HepG2 (cell line): ENCODE results near the gene CATSPERE. TPM values are rescaled to one million over a fixed set of nuclear protein-coding genes. Genes with fewer than 3 reads are reported as not detected.

ENCODE experiments used
- ATAC-seq: fragments of 200-7000 bp; cut with Tn5 transposase; 3 replicates; pipeline ENCODE4 v1.9.1; 2020; ENCODE audit warnings: mild to moderate bottlenecking, moderate library complexity
- BruUV-seq: library from RNA; stranded (reverse); fragments of 400-500 nt; replicated peaks from 2 replicates; lab custom pipeline; 2021; lab: Mats Ljungman, UMichigan
- CTCF ChIA-PET: fragments of 300-600 bp; formaldehyde crosslinking; extraction: SDS; loops from one replicate; lab custom pipeline; 2021; ENCODE audit warnings: low total read pairs, inconsistent platforms, low intra/inter-chr PET ratio; lab: Yijun Ruan, JAX
- POLR2A ChIA-PET: fragments of 350-600 bp; sonication (Branson Sonifier 250); formaldehyde crosslinking; loops from one replicate; lab custom pipeline; 2020; ENCODE audit warnings: antibody characterized with exemption, inconsistent platforms; lab: Yijun Ruan, JAX
- DNase-seq: peaks from one replicate; pipeline ENCODE4 v3.0.0-alpha.2; 2015; ENCODE audit warnings: low spot score
- FAIRE-seq: peaks from 3 replicates; lab custom pipeline; 2011; peaks lifted over from hg19 to GRCh38; lab: Jason Lieb, UNC
- H2AFZ ChIP-seq: one replicate; pipeline ENCODE4 v1.6.1; 2011; ENCODE audit warnings: low read length, inconsistent platforms
- H3K27ac ChIP-seq: fragments of 300-600 bp; 3 replicates; pipeline ENCODE4 v1.8.0; 2011; ENCODE audit warnings: mixed run types, mild to moderate bottlenecking, mixed read lengths, low read length, inconsistent platforms; ENCODE audit not compliant: insufficient read depth; ENCODE audit errors: extremely low read length
- H3K27me3 ChIP-seq, 2 experiments: fragments of 200-600 bp in 1 of 2; 2 replicates in 1 of 2; 3 replicates in 1 of 2; pipeline versions ENCODE4 v1.6.0 to v1.8.0; 2011; ENCODE audit warnings: low read length in 2 of 2, mild to moderate bottlenecking in 2 of 2, moderate library complexity in 2 of 2, inconsistent platforms in 1 of 2; ENCODE audit not compliant: insufficient read depth in 2 of 2, control insufficient read depth in 1 of 2
- H3K36me3 ChIP-seq, 2 experiments: fragments of 200-600 bp in 1 of 2; replicated peaks in 1 of 2; 2 replicates in 1 of 2; 3 replicates in 1 of 2; pipeline versions ENCODE4 v1.5.1 to v1.8.0; 2011; ENCODE audit warnings: low read length in 2 of 2, inconsistent platforms in 1 of 2; ENCODE audit not compliant: insufficient read depth in 2 of 2, control insufficient read depth in 1 of 2
- H3K4me1 ChIP-seq: 2 replicates; pipeline ENCODE4 v1.5.1; 2012; ENCODE audit warnings: low read length, inconsistent platforms; ENCODE audit not compliant: insufficient read depth
- H3K4me2 ChIP-seq: 2 replicates; pipeline ENCODE4 v1.6.0; 2011; ENCODE audit warnings: low read depth, low read length, inconsistent platforms
- H3K4me3 ChIP-seq, 3 experiments: fragments of 200-600 bp in 1 of 3; sonication (generic), shearing (Covaris generic) in 1 of 3; replicated peaks in 1 of 3; 2 replicates each; pipeline ENCODE4 v1.5.1; 2011 to 2016; ENCODE audit warnings: low read length in 3 of 3, inconsistent platforms in 2 of 3, low read depth in 2 of 3, mild to moderate bottlenecking in 2 of 3, control low read depth in 1 of 3, mixed read lengths in 1 of 3; ENCODE audit not compliant: insufficient read depth in 1 of 3
- H3K79me2 ChIP-seq: one replicate; pipeline ENCODE4 v1.6.1; 2011; ENCODE audit warnings: low read length, inconsistent platforms; ENCODE audit not compliant: insufficient read depth
- H3K9ac ChIP-seq: 2 replicates; pipeline ENCODE4 v1.6.0; 2011; ENCODE audit warnings: mild to moderate bottlenecking, low read depth, low read length, inconsistent platforms; ENCODE audit not compliant: insufficient read depth
- H3K9me3 ChIP-seq: 2 replicates; pipeline ENCODE4 v1.5.1; 2012; ENCODE audit warnings: mild to moderate bottlenecking, low read length
- H4K20me1 ChIP-seq: 2 replicates; pipeline ENCODE4 v1.6.0; 2011; ENCODE audit warnings: inconsistent platforms, mild to moderate bottlenecking, low read length, moderate library complexity; ENCODE audit not compliant: insufficient read depth
- CENPT ChIP-seq: sonication (generic); formaldehyde crosslinking; IDR thresholded peaks from 2 replicates; pipeline ENCODE4 v1.8.0; 2022; ENCODE audit warnings: low read depth, mild to moderate bottlenecking, moderate library complexity, missing genetic modification reagents
- HMGA1 ChIP-seq: sonication (generic); formaldehyde crosslinking; conservative IDR thresholded peaks from 2 replicates; pipeline ENCODE4 v1.4.0; 2020; ENCODE audit warnings: missing genetic modification reagents
- KLF15 ChIP-seq: sonication (generic); formaldehyde crosslinking; IDR thresholded peaks from 2 replicates; pipeline ENCODE4 v1.8.1; 2023; ENCODE audit warnings: borderline replicate concordance, mild to moderate bottlenecking, inconsistent platforms, missing genetic modification reagents, mixed read lengths
- NONO ChIP-seq, 2 experiments: fragments of 450-650 bp in 1 of 2; sonication (generic) in 1 of 2; formaldehyde crosslinking in 1 of 2; IDR thresholded peaks in 1 of 2; conservative IDR thresholded peaks in 1 of 2; 2 replicates each; pipeline versions ENCODE4 v1.6.1 to v1.8.0; 2017 to 2022; ENCODE audit warnings: mild to moderate bottlenecking in 1 of 2, missing genetic modification reagents in 1 of 2, moderate library complexity in 1 of 2
- STAG1 ChIP-seq: sonication (generic); formaldehyde crosslinking; IDR thresholded peaks from 2 replicates; pipeline ENCODE4 v1.4.0; 2020; ENCODE audit warnings: missing genetic modification reagents
- TAF15 ChIP-seq: fragments of 200-400 bp; formaldehyde crosslinking; IDR thresholded peaks from one replicate; pipeline ENCODE4 v1.6.1; 2018; ENCODE audit warnings: mild to moderate bottlenecking, low read depth, low read length; ENCODE audit not compliant: poor library complexity, severe bottlenecking
- TEAD3 ChIP-seq: optimal IDR thresholded peaks from 2 replicates; pipeline ENCODE3; 2016; ENCODE audit warnings: borderline replicate concordance
- THRA ChIP-seq: sonication (generic); formaldehyde crosslinking; IDR thresholded peaks from 2 replicates; pipeline ENCODE4 v1.4.0; 2020; ENCODE audit warnings: missing genetic modification reagents, borderline replicate concordance
- ZNF124 ChIP-seq: sonication (generic); formaldehyde crosslinking; IDR thresholded peaks from 2 replicates; pipeline ENCODE4 v1.4.0; 2020; ENCODE audit warnings: missing genetic modification reagents
- ZNF83 ChIP-seq: sonication (generic); formaldehyde crosslinking; IDR thresholded peaks from 2 replicates; pipeline ENCODE4 v1.4.0; 2020; ENCODE audit warnings: missing genetic modification reagents, mild to moderate bottlenecking, borderline replicate concordance
- WGBS: methylation state at CpG from one replicate; pipeline ENCODE4 v1.1.6; 2017; ENCODE audit warnings: low lambda C conversion rate; 5-methylcytosine and 5-hydroxymethylcytosine counted together
- in situ Hi-C: cut with HindIII; loops from 2 replicates; pipeline ENCODE4 v1.10.0; 2017; ENCODE audit warnings: low pct_unique_long_range_greater_than_20kb; ENCODE audit not compliant: extremely low pct_ligation_motif_present
- intact Hi-C: fragments of 100-400 bp; cut with micrococcal nuclease; formaldehyde crosslinking; loops from one replicate; pipeline ENCODE4 v1.10.0; 2022; ENCODE audit not compliant: unreplicated experiment
- polyA plus RNA-seq, 8 experiments: library from polyadenylated mRNA; depleted of rRNA in 3 of 8; stranded (reverse) in 7 of 8; unstranded in 1 of 8; fragments of >200 nt; fragmentation: Illumina TruSeq in 4 of 8; extraction: Trizol in 4 of 8; gene quantifications; 2 replicates each; pipeline versions ENCODE4 v1.2.1 to v1.2.3, GENCODE V29; 2011 to 2016; ENCODE audit warnings: low read depth in 4 of 8, missing spikeins in 1 of 8, mixed read lengths in 1 of 8; ENCODE audit not compliant: insufficient read depth in 1 of 8
- total RNA-seq, 5 experiments: library from RNA; depleted of rRNA; stranded (reverse); fragments of >200 nt; fragmentation: Illumina TruSeq; extraction: Trizol; gene quantifications; 2 replicates each; pipeline ENCODE4 v1.2.3, GENCODE V29; 2016; ENCODE audit warnings: low read depth in 1 of 5
- TF ChIP-seq, protein P1 (sequence below): sonication (generic); formaldehyde crosslinking; IDR thresholded peaks from 2 replicates; pipeline ENCODE4 v1.8.0; 2022; ENCODE audit warnings: missing genetic modification reagents, mild to moderate bottlenecking, inconsistent platforms, borderline replicate concordance

CATSPERE gene
- total and polyA plus RNA-seq, 2 of the 13 experiments (the other 11 are each of a cell fraction or from before 2014, with no cell fraction given) = 0.34 to 0.51 TPM

DNA sequence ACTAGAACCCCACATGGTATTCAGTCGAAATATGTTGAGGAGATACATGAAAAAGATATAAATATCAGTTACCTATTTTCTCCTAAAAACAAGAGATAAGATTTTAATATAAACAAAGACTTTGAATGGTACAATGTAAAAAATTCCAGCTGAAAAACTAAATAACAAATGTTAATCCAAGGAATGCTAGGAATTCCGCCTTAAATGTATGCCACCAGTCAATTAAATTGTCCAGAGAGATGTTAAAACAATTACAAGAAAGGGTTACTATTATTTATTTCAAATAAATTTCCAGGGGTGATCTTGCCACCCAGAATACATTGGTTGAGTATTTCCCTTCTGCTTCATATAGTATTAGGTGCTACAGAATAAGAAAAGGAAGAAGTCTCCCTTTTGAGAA, 13.5 kb upstream of the CATSPERE start:
- no TSS peak for BruUV-seq
- in situ Hi-C loops = no loop called here
- Histone ChIP-seq H3K36me3 (peaks cover 0 to 1% of the 10 kb centered on the region in 2 experiments; a peak in 3 of 5 replicates), H4K20me1 (no peaks in the 10 kb centered on the region), H3K9ac (no peak overlapping the region), H3K4me1 (peaks cover 63% of the 10 kb centered on the region), H3K4me3 (no peak overlapping the region), H3K27me3 (no peaks in the 10 kb centered on the region; a peak in 2 of 5 replicates), H2AFZ (no peak overlapping the region), H3K79me2 (peaks cover 79% of the 10 kb centered on the region), H3K9me3 (no peaks in the 10 kb centered on the region), H3K4me2 (no peak overlapping the region), H3K27ac (no peak overlapping the region)
- FAIRE-seq = no peak
- WGBS = 97% methylated on average over 2 of the region's 2 CpGs
- no peak for DNase-seq
- CTCF ChIA-PET = no interaction called here
- POLR2A ChIA-PET = no interaction called here
- TF ChIP-seq NONO (IDR thresholded peaks at IDR 0.05) (no peak), NONO (CRISPR knock-in tag; conservative IDR thresholded peaks at IDR 0.05) (no peak), THRA (CRISPR knock-in tag) (no peak), CENPT (CRISPR knock-in tag) (no peak), ZNF124 (no peak), TAF15 (no peak), ZNF83 (CRISPR knock-in tag) (no peak), STAG1 (no peak), TEAD3 (CRISPR knock-in tag) (no peak), KLF15 (CRISPR knock-in tag) (no peak), HMGA1 (no peak)
- TF ChIP-seq, protein P1, sequence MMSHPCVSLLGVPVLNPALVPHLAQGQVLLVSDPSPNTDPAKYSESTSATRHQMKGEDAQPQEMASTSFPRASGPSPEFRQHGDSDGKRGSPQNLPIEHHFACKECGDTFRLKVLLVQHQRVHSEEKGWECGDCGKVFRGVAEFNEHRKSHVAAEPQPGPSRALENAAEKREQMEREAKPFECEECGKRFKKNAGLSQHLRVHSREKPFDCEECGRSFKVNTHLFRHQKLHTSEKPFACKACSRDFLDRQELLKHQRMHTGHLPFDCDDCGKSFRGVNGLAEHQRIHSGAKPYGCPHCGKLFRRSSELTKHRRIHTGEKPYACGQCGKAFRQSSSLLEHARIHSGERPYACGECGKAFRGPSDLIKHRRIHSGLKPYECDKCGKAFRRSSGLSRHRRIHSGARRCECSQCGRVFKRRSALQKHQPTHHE (CRISPR knock-in tag) = no peak
- intact Hi-C loops = loop anchor here (5.0 kb wide), 1 partner anchor 1190 kb away; the partner anchor contains the start of genes CEP170 and SDCCAG8
- no peak for ATAC-seq
